Muscle of leg (tissue), 11 donors: Measurements from ENCODE around the gene RERE. TPM values are rescaled to one million over a fixed set of nuclear protein-coding genes. Genes with fewer than 3 reads are reported as not detected.

Experiments used
- DNase-seq: peaks from one replicate; pipeline ENCODE4 v3.0.0; 2013
- H3K27ac ChIP-seq: one replicate; pipeline ENCODE4 v1.5.1; 2013; ENCODE audit warnings: mild to moderate bottlenecking, low read length, control low read depth
- H3K27me3 ChIP-seq: one replicate; pipeline ENCODE4 v1.6.1; 2013; ENCODE audit warnings: low read length; ENCODE audit not compliant: control insufficient read depth, insufficient read depth
- H3K36me3 ChIP-seq: one replicate; pipeline ENCODE4 v1.6.1; 2013; ENCODE audit warnings: low read length; ENCODE audit not compliant: control insufficient read depth, insufficient read depth
- H3K4me1 ChIP-seq: one replicate; pipeline ENCODE4 v1.6.1; 2013; ENCODE audit warnings: low read length; ENCODE audit not compliant: control insufficient read depth, insufficient read depth
- H3K4me3 ChIP-seq: one replicate; pipeline ENCODE4 v1.5.1; 2013; ENCODE audit warnings: low read length, control low read depth
- H3K9me3 ChIP-seq: replicated peaks from 2 replicates; pipeline ENCODE4 v1.6.1; 2013; ENCODE audit warnings: low read depth, low read length; ENCODE audit not compliant: control insufficient read depth
- WGBS: methylation state at CpG from one replicate; pipeline ENCODE4 v1.1.5; 2013; ENCODE audit warnings: missing lambda C conversion rate; ENCODE audit not compliant: insufficient coverage; 5-methylcytosine and 5-hydroxymethylcytosine counted together
- polyA plus RNA-seq, 8 donors: library from polyadenylated mRNA; unstranded; fragments of 120-200 nt; gene quantifications; one replicate each; pipeline versions ENCODE4 v1.2.1 to v1.2.3, GENCODE V29; 2013; ENCODE audit warnings: inconsistent platforms in 1 of 8, low replicate concordance in 1 of 8; ENCODE audit not compliant: insufficient read length in 8 of 8, insufficient read depth in 1 of 8
- total RNA-seq: library from RNA; stranded (reverse); fragments of 120-200 nt; gene quantifications from one replicate; pipeline ENCODE4 v1.2.4, GENCODE V29; 2013

RERE gene
- total and polyA plus RNA-seq, 9 donors, result 63.7 to 102 (median 82.8) TPM

GRCh38 chr1:8496473-8496872 lies 321.0 kb downstream of the RERE start:
- Histone ChIP-seq H3K27me3 (no peaks in the 10 kb centered on the region), H3K27ac (no peak overlapping the region), H3K4me3 (no peak overlapping the region), H3K36me3 (peaks cover 35% of the 10 kb centered on the region), H3K9me3 (no peaks in the 10 kb centered on the region), H3K4me1 (no peaks in the 10 kb centered on the region)
- 81% methylated on average over 8 of the region's 8 CpGs for WGBS
- no peak for DNase-seq

- Histone ChIP-seq H3K9me3 (no peaks in the 10 kb centered on the region), H3K27ac (no peak overlapping the region), H3K4me1 (no peaks in the 10 kb centered on the region), H3K36me3 (peaks cover 35% of the 10 kb centered on the region), H3K4me3 (no peak overlapping the region), H3K27me3 (no peaks in the 10 kb centered on the region)
- 100% methylated on average over 1 of the region's 6 CpGs for WGBS
- DNase-seq, result no peak
Measured at GRCh38 chr1:8495928-8496401, 321.5 kb downstream of the RERE start.

GRCh38 chr1:8494681-8495080 lies 322.8 kb downstream of the RERE start:
- Histone ChIP-seq H3K36me3 (peaks cover 35% of the 10 kb centered on the region), H3K27ac (no peak overlapping the region), H3K4me3 (no peak overlapping the region), H3K4me1 (no peaks in the 10 kb centered on the region), H3K9me3 (no peaks in the 10 kb centered on the region), H3K27me3 (no peaks in the 10 kb centered on the region)
- 100% methylated on average over 2 of the region's 3 CpGs for WGBS
- no peak for DNase-seq

GRCh38 chr1:8493916-8494540 lies 323.4 kb downstream of the RERE start:
- H3K36me3 ChIP-seq, result peaks cover 35% of the 10 kb centered on the region
- no peak overlapping the region for H3K4me3 ChIP-seq
- no peaks in the 10 kb centered on the region for H3K27me3 ChIP-seq
- no peaks in the 10 kb centered on the region for H3K4me1 ChIP-seq
- no peaks in the 10 kb centered on the region for H3K9me3 ChIP-seq
- DNase-seq, result no peak
- no CpG with 5 or more reads among the region's 7 CpGs for WGBS
- H3K27ac ChIP-seq, result no peak overlapping the region

- no peaks in the 10 kb centered on the region for H3K36me3 ChIP-seq
- H3K27ac ChIP-seq, result no peak overlapping the region
- no peaks in the 10 kb centered on the region for H3K4me1 ChIP-seq
- no peak for DNase-seq
- WGBS, result no CpG with 5 or more reads among the region's 2 CpGs
- H3K4me3 ChIP-seq, result no peak overlapping the region
- H3K27me3 ChIP-seq, result no peaks in the 10 kb centered on the region
- H3K9me3 ChIP-seq, result no peaks in the 10 kb centered on the region
Measured at GRCh38 chr1:8487249-8487648, 330.2 kb downstream of the RERE start.

GRCh38 chr1:8486047-8486446 lies 331.4 kb downstream of the RERE start:
- DNase-seq, result no peak
- Histone ChIP-seq H3K27ac (no peak overlapping the region), H3K27me3 (no peaks in the 10 kb centered on the region), H3K9me3 (no peaks in the 10 kb centered on the region), H3K36me3 (no peaks in the 10 kb centered on the region), H3K4me3 (no peak overlapping the region), H3K4me1 (no peaks in the 10 kb centered on the region)
- WGBS, result no CpG with 5 or more reads among the region's 5 CpGs

- no peaks in the 10 kb centered on the region for H3K4me1 ChIP-seq
- peaks cover 1% of the 10 kb centered on the region for H3K36me3 ChIP-seq
- H3K4me3 ChIP-seq, result no peak overlapping the region
- no peaks in the 10 kb centered on the region for H3K27me3 ChIP-seq
- WGBS, result no CpG with 5 or more reads among the region's 3 CpGs
- H3K27ac ChIP-seq, result no peak overlapping the region
- no peaks in the 10 kb centered on the region for H3K9me3 ChIP-seq
- no peak for DNase-seq
Measured at GRCh38 chr1:8483586-8483985, 333.9 kb downstream of the RERE start.

GRCh38 chr1:8482979-8483381 lies 334.5 kb downstream of the RERE start:
- Histone ChIP-seq H3K4me3 (no peak overlapping the region), H3K27me3 (no peaks in the 10 kb centered on the region), H3K36me3 (peaks cover 3% of the 10 kb centered on the region), H3K4me1 (no peaks in the 10 kb centered on the region), H3K27ac (no peak overlapping the region), H3K9me3 (no peaks in the 10 kb centered on the region)
- DNase-seq, result no peak
- WGBS, result no CpG with 5 or more reads among the region's 2 CpGs

- DNase-seq, result no peak
- no peaks in the 10 kb centered on the region for H3K27me3 ChIP-seq
- no CpG with 5 or more reads among the region's 2 CpGs for WGBS
- H3K4me1 ChIP-seq, result no peaks in the 10 kb centered on the region
- H3K9me3 ChIP-seq, result no peaks in the 10 kb centered on the region
- no peak overlapping the region for H3K4me3 ChIP-seq
- peaks cover 3% of the 10 kb centered on the region for H3K36me3 ChIP-seq
- H3K27ac ChIP-seq, result no peak overlapping the region
Measured at GRCh38 chr1:8481650-8482380, 335.6 kb downstream of the RERE start.

GRCh38 chr1:8478566-8478965 lies 338.9 kb downstream of the RERE start:
- H3K36me3 ChIP-seq, result peaks cover 3% of the 10 kb centered on the region
- H3K27me3 ChIP-seq, result no peaks in the 10 kb centered on the region
- H3K9me3 ChIP-seq, result no peaks in the 10 kb centered on the region
- H3K4me3 ChIP-seq, result no peak overlapping the region
- H3K27ac ChIP-seq, result no peak overlapping the region
- DNase-seq, result no peak
- H3K4me1 ChIP-seq, result no peaks in the 10 kb centered on the region
